A549 (cell line): ENCODE results near the gene SGCD. TPM values are rescaled to one million over a fixed set of nuclear protein-coding genes. Genes with fewer than 3 reads are reported as not detected.

Experiments
- ATAC-seq, 2 experiments: fragments of 200-7000 bp in 1 of 2; fragments of >200 bp in 1 of 2; cut with Nextera tagmentation in 1 of 2; cut with Tn5 transposase in 1 of 2; 3 replicates each; pipeline versions ENCODE4 v1.8.0 to v1.9.1; 2018 to 2020; ENCODE audit warnings: mild to moderate bottlenecking in 1 of 2, moderate library complexity in 1 of 2
- CTCF ChIA-PET: fragments of 300-600 bp; sonication (Branson Sonifier 250); formaldehyde crosslinking; extraction: SDS; loops from one replicate; lab custom pipeline; 2021; ENCODE audit warnings: antibody characterized with exemption, inconsistent platforms; lab: Yijun Ruan, JAX
- POLR2A ChIA-PET: fragments of 350-600 bp; formaldehyde crosslinking; extraction: SDS; loops from one replicate; lab custom pipeline; 2021; ENCODE audit warnings: antibody characterized with exemption, inconsistent platforms; lab: Yijun Ruan, JAX
- DNase-seq, 2 experiments: peaks; one replicate each; pipeline versions ENCODE4 v3.0.0 to v3.0.0-alpha.2; 2011 to 2016; ENCODE audit warnings: low read depth in 1 of 2, low spot score in 1 of 2
- FAIRE-seq: peaks from 2 replicates; lab custom pipeline; 2011; peaks lifted over from hg19 to GRCh38; lab: Jason Lieb, UNC
- H3K27ac ChIP-seq, 2 experiments: fragments of >200 bp; sonication (Bioruptor Twin); formaldehyde crosslinking; 3 replicates each; pipeline ENCODE4 v1.5.1; 2016 to 2017
- H3K4me1 ChIP-seq: fragments of >200 bp; sonication (Bioruptor Twin); formaldehyde crosslinking; 3 replicates; pipeline ENCODE4 v1.6.1; 2016
- H3K4me2 ChIP-seq: fragments of >200 bp; sonication (Bioruptor Twin); formaldehyde crosslinking; 3 replicates; pipeline ENCODE4 v1.6.1; 2016
- H3K4me3 ChIP-seq: fragments of >200 bp; sonication (Bioruptor Twin); formaldehyde crosslinking; 3 replicates; pipeline ENCODE4 v1.5.1; 2016
- H3K9me3 ChIP-seq: fragments of >200 bp; sonication (Bioruptor Twin); formaldehyde crosslinking; 3 replicates; pipeline ENCODE4 v1.6.1; 2016
- BHLHE40 ChIP-seq: IDR thresholded peaks from 2 replicates; pipeline ENCODE4 v1.6.1; 2012; ENCODE audit warnings: low read depth, low read length, inconsistent platforms
- EP300 ChIP-seq, 2 experiments: fragments of >200 bp; sonication (Bioruptor Twin); formaldehyde crosslinking; IDR thresholded peaks; 2 replicates in 1 of 2; 3 replicates in 1 of 2; pipeline ENCODE4 v1.6.1; 2016 to 2017
- FOSB ChIP-seq: fragments of 250-450 bp; sonication (Bioruptor Pico); IDR thresholded peaks from 2 replicates; pipeline ENCODE4 v1.5.0; 2020; ENCODE audit warnings: mild to moderate bottlenecking, moderate library complexity
- FOXS1 ChIP-seq: fragments of 250-450 bp; sonication (Bioruptor Pico); IDR thresholded peaks from 2 replicates; pipeline ENCODE4 v1.5.0; 2020; ENCODE audit warnings: mild to moderate bottlenecking, moderate library complexity
- HEYL ChIP-seq: fragments of 250-450 bp; sonication (Bioruptor Pico); IDR thresholded peaks from 2 replicates; pipeline ENCODE4 v1.8.0; 2021; ENCODE audit warnings: mild to moderate bottlenecking, moderate library complexity
- HOXA7 ChIP-seq: fragments of 250-450 bp; sonication (Bioruptor Pico); IDR thresholded peaks from 2 replicates; pipeline ENCODE4 v1.5.0; 2020; ENCODE audit warnings: mild to moderate bottlenecking, moderate library complexity
- HOXB13 ChIP-seq: fragments of 250-450 bp; sonication (Bioruptor Pico); IDR thresholded peaks from 2 replicates; pipeline ENCODE4 v1.5.0; 2020; ENCODE audit warnings: low read depth, mild to moderate bottlenecking, moderate library complexity
- MAZ ChIP-seq: fragments of 150-350 bp; IDR thresholded peaks from 2 replicates; pipeline ENCODE4 v1.6.1; 2014; ENCODE audit warnings: antibody characterized with exemption, low read depth, low read length, borderline replicate concordance
- NR3C1 ChIP-seq: fragments of >200 bp; sonication (Bioruptor Twin); formaldehyde crosslinking; IDR thresholded peaks from 3 replicates; pipeline ENCODE4 v1.6.1; 2017
- RFX5 ChIP-seq: fragments of 450-650 bp; IDR thresholded peaks from 2 replicates; pipeline ENCODE4 v1.7.1; 2014; ENCODE audit warnings: antibody characterized with exemption, mild to moderate bottlenecking, moderate library complexity
- RNF2 ChIP-seq: fragments of 200-600 bp; sonication (generic); IDR thresholded peaks from 2 replicates; pipeline ENCODE4 v1.6.1; 2016; ENCODE audit warnings: low read depth, mild to moderate bottlenecking, antibody characterized with exemption, moderate library complexity, borderline replicate concordance
- SMC3 ChIP-seq: fragments of >200 bp; sonication (Bioruptor Twin); formaldehyde crosslinking; IDR thresholded peaks from 3 replicates; pipeline ENCODE4 v1.6.1; 2018; ENCODE audit warnings: inconsistent platforms
- WGBS: methylation state at CpG from one replicate; pipeline ENCODE4 v1.1.6; 2017; ENCODE audit errors: missing lambda C conversion rate; 5-methylcytosine and 5-hydroxymethylcytosine counted together
- polyA plus RNA-seq, 4 experiments: library from polyadenylated mRNA; depleted of rRNA in 3 of 4; stranded (reverse); fragments of >200 nt; fragmentation: RNase III in 1 of 4; extraction: RNeasy Plus Mini Kit Qiagen cat#74134 plus additional on column Dnase treatment in 1 of 4; gene quantifications; 2 replicates in 3 of 4; 3 replicates in 1 of 4; pipeline ENCODE4 v1.2.3, GENCODE V29; 2011 to 2017
- TF ChIP-seq, protein P1 (sequence below): fragments of 150-350 bp; IDR thresholded peaks from 2 replicates; pipeline ENCODE4 v1.6.1; 2014; ENCODE audit warnings: low read depth, mild to moderate bottlenecking, low read length
- TF ChIP-seq, protein P2 (sequence below): fragments of >200 bp; sonication (Bioruptor Twin); formaldehyde crosslinking; IDR thresholded peaks from 2 replicates; pipeline ENCODE4 v1.6.1; 2016
- TF ChIP-seq, protein P3 (sequence below): IDR thresholded peaks from 2 replicates; pipeline ENCODE4 v1.6.1; 2012; ENCODE audit warnings: low read depth, borderline replicate concordance
- TF ChIP-seq, protein P4 (sequence below): IDR thresholded peaks from 2 replicates; pipeline ENCODE4 v1.6.1; 2012

Gene SGCD
- polyA plus RNA-seq, 2 of the 4 experiments (the other 2 are of a cell fraction), result 7.6 to 10.6 TPM

DNA sequence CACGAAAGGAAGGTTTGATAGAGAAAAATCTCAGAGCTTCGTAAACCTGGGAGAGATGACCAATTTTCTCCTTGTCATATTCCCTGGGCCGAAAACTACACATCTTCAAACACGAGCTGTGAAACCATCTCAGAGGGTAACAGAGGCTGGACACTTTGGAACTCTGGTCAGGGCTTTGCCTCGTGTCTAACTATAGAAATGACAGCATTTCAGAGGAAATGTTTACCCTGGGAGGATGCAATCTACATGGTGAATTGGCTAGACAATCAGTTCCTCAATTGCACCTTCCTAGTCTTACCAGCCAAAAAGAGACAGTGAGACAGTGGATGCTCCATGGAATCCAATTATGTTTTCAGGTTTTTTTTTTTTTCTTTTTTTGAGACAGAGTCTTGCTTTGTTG is 414.6 kb downstream of the SGCD start (continued):
- TF ChIP-seq, protein P1, sequence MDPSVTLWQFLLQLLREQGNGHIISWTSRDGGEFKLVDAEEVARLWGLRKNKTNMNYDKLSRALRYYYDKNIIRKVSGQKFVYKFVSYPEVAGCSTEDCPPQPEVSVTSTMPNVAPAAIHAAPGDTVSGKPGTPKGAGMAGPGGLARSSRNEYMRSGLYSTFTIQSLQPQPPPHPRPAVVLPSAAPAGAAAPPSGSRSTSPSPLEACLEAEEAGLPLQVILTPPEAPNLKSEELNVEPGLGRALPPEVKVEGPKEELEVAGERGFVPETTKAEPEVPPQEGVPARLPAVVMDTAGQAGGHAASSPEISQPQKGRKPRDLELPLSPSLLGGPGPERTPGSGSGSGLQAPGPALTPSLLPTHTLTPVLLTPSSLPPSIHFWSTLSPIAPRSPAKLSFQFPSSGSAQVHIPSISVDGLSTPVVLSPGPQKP, result no peak
- TF ChIP-seq FOSB (CRISPR knock-in tag) (no peak), MAZ (no peak), EP300 (IDR thresholded peaks at IDR 0.05) (no peak), HEYL (no peak)
- TF ChIP-seq, protein P2, sequence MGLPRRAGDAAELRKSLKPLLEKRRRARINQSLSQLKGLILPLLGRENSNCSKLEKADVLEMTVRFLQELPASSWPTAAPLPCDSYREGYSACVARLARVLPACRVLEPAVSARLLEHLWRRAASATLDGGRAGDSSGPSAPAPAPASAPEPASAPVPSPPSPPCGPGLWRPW, result no peak

DNA sequence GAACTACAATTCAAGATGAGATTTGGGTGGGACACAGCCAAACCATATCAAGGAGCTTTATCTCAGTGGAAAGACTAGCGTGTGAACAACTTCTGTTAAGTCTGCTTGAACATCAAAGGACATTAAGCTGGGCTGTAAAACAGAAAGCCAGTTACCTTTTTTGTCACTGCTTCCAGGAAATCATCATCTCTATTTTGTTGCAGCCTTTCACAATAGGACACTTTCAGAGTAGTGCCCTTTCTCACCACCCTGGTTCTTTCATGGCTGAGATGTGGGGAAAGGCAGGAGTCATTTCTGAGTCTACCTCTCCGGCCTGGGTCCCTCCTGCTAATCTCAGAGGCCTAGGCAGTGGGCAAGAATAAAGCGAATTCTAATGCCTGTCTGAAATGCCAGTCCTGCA is 426.9 kb downstream of the SGCD start:
- ATAC-seq (no peak), FAIRE-seq (no peak), DNase-seq (no peak)
- TF ChIP-seq HOXA7 (no peak), RNF2 (no peak)
- TF ChIP-seq, protein P1, result no peak
- H3K4me3 ChIP-seq, result no peak overlapping the region
- POLR2A ChIA-PET, result no interaction called here
- 79% methylated on average over 3 of the region's 3 CpGs for WGBS
- H3K27ac ChIP-seq, result no peak overlapping the region
- H3K4me2 ChIP-seq, result no peak overlapping the region
- H3K4me1 ChIP-seq, result 0 out of 3 replicates have a peak, but pooled peaks cover 7% of the 10 kb centered on the region
- CTCF ChIA-PET, result interaction anchor here (0.7 kb wide), 1 partner anchor 281 kb away, joined by 3 read pairs; no protein-coding TSS in a partner anchor
- no peaks in the 10 kb centered on the region for H3K9me3 ChIP-seq

DNA sequence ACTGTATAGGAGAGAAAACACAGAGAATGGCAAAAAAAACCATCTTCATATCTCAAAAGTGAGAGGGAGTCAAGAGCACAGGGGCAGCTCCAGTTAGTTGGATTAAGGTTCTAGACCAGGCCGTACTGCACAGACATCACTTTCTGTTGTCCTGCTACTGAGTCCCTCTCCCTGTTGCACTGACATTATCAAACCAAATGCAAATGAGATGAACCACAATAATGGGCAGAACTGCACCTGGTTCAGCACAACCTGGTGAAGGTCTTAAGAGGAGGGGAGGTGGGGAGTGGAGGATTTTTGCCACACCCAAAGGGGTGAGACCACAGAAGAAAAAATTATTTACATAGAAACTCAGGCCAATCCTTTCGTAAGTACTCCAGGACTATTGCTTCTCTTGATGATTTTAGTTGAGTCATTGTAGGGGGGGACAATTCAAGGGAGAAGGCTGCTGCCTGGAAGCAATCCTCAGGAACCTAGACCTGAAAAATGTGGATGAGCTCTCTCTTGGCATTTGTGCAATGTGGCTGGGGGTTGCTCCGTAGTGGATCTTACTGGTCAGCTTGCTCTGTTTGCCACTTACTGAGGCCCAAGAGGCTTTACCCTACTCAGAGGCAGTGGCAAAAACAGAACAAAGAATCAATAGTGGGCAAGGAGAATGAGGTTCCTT is 428.6 kb downstream of the SGCD start:
- TF ChIP-seq, protein P3, sequence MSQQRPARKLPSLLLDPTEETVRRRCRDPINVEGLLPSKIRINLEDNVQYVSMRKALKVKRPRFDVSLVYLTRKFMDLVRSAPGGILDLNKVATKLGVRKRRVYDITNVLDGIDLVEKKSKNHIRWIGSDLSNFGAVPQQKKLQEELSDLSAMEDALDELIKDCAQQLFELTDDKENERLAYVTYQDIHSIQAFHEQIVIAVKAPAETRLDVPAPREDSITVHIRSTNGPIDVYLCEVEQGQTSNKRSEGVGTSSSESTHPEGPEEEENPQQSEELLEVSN, result no peak
- TF ChIP-seq BHLHE40, result no peak
- no peak for TF ChIP-seq NR3C1
- no peak for TF ChIP-seq RFX5
- no peak for TF ChIP-seq HOXB13 (CRISPR knock-in tag)
- no peak for TF ChIP-seq FOXS1 (CRISPR knock-in tag)
- no peak for TF ChIP-seq FOSB (CRISPR knock-in tag)
- TF ChIP-seq, protein P4, sequence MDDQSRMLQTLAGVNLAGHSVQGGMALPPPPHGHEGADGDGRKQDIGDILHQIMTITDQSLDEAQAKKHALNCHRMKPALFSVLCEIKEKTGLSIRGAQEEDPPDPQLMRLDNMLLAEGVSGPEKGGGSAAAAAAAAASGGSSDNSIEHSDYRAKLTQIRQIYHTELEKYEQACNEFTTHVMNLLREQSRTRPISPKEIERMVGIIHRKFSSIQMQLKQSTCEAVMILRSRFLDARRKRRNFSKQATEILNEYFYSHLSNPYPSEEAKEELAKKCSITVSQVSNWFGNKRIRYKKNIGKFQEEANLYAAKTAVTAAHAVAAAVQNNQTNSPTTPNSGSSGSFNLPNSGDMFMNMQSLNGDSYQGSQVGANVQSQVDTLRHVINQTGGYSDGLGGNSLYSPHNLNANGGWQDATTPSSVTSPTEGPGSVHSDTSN, result no peak
- no peak for TF ChIP-seq SMC3
- ChIA-PET CTCF (no interaction called here), POLR2A (no interaction called here)
- H3K27ac ChIP-seq, result peak overlapping the region in 1 of 2 experiments; percentile 22; a peak in 2 of 6 replicates
- H3K4me2 ChIP-seq, result no peak overlapping the region
- no peaks in the 10 kb centered on the region for H3K9me3 ChIP-seq
- WGBS, result 74% methylated on average over 3 of the region's 3 CpGs
- peak in 1 of 2 experiments; percentile 14 for DNase-seq
- H3K4me1 ChIP-seq, result 0 out of 3 replicates have a peak, but pooled peaks cover 7% of the 10 kb centered on the region
- no peak overlapping the region for H3K4me3 ChIP-seq
- no peak for FAIRE-seq
- ATAC-seq, result no peak
